ENCODE data around the gene USP28.
A peak's percentile ranks its signal among the peaks of the same experiment; 100 is the strongest.
"Not testable (repeated sequence)": the region's sequence is repeated elsewhere in the genome, so short reads cannot be mapped to it uniquely, and the experiment has no call there.

USP28 gene

DNA sequence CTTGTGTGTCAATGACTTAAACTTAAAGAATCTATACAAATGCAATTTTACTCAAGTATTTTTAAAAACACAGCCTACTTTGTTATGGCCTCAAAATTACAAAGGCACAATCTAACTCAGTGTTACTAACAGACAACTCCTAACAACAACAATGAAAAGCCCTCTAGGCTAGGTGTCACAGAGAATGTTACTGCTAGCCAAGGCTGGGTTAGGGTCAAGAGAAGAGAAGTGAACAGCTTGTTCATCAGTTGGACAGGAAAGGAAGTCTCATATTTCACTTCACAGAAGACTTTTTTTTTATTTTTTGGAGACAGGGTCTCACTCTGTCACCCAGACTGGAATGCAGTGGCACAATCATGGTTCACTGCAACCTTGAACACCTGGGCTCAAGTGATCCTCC lies 69.7 kb downstream of the USP28 start:
- ChIA-PET POLR2A (no interaction called here), CTCF (interaction anchor here (1.4 to 6.3 kb wide), 4 partner anchors 9 to 456 kb away, joined by 3 to 45 read pairs (median 18); no protein-coding TSS in a partner anchor)
- no peak for DNase-seq (ENCODE audit: low read depth, low spot score)
- TF ChIP-seq, protein P1, sequence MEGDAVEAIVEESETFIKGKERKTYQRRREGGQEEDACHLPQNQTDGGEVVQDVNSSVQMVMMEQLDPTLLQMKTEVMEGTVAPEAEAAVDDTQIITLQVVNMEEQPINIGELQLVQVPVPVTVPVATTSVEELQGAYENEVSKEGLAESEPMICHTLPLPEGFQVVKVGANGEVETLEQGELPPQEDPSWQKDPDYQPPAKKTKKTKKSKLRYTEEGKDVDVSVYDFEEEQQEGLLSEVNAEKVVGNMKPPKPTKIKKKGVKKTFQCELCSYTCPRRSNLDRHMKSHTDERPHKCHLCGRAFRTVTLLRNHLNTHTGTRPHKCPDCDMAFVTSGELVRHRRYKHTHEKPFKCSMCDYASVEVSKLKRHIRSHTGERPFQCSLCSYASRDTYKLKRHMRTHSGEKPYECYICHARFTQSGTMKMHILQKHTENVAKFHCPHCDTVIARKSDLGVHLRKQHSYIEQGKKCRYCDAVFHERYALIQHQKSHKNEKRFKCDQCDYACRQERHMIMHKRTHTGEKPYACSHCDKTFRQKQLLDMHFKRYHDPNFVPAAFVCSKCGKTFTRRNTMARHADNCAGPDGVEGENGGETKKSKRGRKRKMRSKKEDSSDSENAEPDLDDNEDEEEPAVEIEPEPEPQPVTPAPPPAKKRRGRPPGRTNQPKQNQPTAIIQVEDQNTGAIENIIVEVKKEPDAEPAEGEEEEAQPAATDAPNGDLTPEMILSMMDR (IDR thresholded peaks at IDR 0.05; ENCODE audit: insufficient read depth, low read length, missing control alignments): no peak
- no peak overlapping the region for H3K4me3 ChIP-seq (ENCODE audit: low read depth, low read length)

GRCh38 chr11:113802621-113803020 lies 72.8 kb downstream of the USP28 start:
- H3K4me3 ChIP-seq (ENCODE audit: low read depth, low read length): no peak overlapping the region
- ChIA-PET CTCF (interaction anchor here (6.3 kb wide), 1 partner anchor 459 kb away, joined by 45 read pairs; no protein-coding TSS in a partner anchor), POLR2A (no interaction called here)
- TF ChIP-seq, protein P1 (IDR thresholded peaks at IDR 0.05; ENCODE audit: insufficient read depth, low read length, missing control alignments): no peak
- no peak for DNase-seq (ENCODE audit: low read depth, low spot score)

- no peak for DNase-seq (ENCODE audit: low read depth, low spot score)
- CTCF ChIA-PET: interaction anchor here (1.0 to 4.9 kb wide), 21 partner anchors 9 to 507 kb away, joined by 3 to 26 read pairs (median 3); partner anchors contain the start of gene ZW10
- POLR2A ChIA-PET: no interaction called here
- TF ChIP-seq, protein P1 (IDR thresholded peaks at IDR 0.05; ENCODE audit: insufficient read depth, low read length, missing control alignments): peak; percentile 62
- H3K4me3 ChIP-seq (ENCODE audit: low read depth, low read length): no peak overlapping the region
Measured at GRCh38 chr11:113796663-113797259, 78.6 kb downstream of the USP28 start.

- TF ChIP-seq, protein P1 (IDR thresholded peaks at IDR 0.05; ENCODE audit: insufficient read depth, low read length, missing control alignments): no peak
- no peak for DNase-seq (ENCODE audit: low read depth, low spot score)
- POLR2A ChIA-PET: no interaction called here
- H3K4me3 ChIP-seq (ENCODE audit: low read depth, low read length): no peak overlapping the region
- CTCF ChIA-PET: interaction anchor here (0.6 kb wide), 1 partner anchor 1563 kb away, joined by 3 read pairs; the partner anchor contains the start of gene PTS
Measured at GRCh38 chr11:113789675-113790320, 85.6 kb downstream of the USP28 start.

DNA sequence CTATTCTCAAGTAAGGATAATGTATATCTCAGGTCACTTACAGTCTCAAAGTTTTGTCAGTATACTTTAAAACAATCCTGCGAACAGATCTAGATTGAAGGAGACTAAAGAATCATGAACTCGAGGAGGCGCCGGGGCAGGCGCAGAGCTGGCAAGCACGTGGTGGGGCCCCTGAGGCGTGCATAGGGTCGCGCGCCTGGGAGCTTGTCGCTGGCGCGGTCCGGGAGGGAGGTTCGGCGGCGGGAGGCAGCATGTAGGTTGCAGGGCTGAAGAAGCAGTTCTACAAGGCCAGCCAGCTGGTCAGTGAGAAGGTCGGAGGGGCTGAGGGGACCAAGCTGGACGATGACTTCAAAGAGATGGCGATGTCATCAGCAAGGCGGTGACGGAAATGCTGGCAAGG lies 86.4 kb downstream of the USP28 start:
- CTCF ChIA-PET; DNase-seq (ENCODE audit: low read depth, low spot score); H3K4me3 ChIP-seq (ENCODE audit: low read depth, low read length); POLR2A ChIA-PET: not testable (repeated sequence)

GRCh38 chr11:113782134-113782533 lies 93.2 kb downstream of the USP28 start:
- TF ChIP-seq, protein P1 (IDR thresholded peaks at IDR 0.05; ENCODE audit: insufficient read depth, low read length, missing control alignments): no peak
- ChIA-PET CTCF (interaction anchor here (0.8 to 2.2 kb wide), 3 partner anchors 9 to 24 kb away, joined by 3 to 10 read pairs (median 9); partner anchors contain the start of gene ZW10), POLR2A (no interaction called here)

More at GRCh38 chr11:113782134-113782533, 93.2 kb downstream of the USP28 start:
- H3K4me3 ChIP-seq (ENCODE audit: low read depth, low read length): no peak overlapping the region
- no peak for DNase-seq (ENCODE audit: low read depth, low spot score)
